GM12875 (cell line): Measurements from ENCODE around the gene COL1A1.

Experiments used
- H3K4me3 ChIP-seq: one replicate; pipeline ENCODE4 v1.5.1; 2011; ENCODE audit warnings: low read depth, low read length, control low read depth
- CTCF ChIP-seq: IDR thresholded peaks from 2 replicates; pipeline ENCODE4 v1.5.1; 2011; ENCODE audit warnings: low read depth, mild to moderate bottlenecking, control low read depth, inconsistent platforms, low read length, moderate library complexity, borderline replicate concordance; ENCODE audit not compliant: insufficient read depth

The COL1A1 gene

GRCh38 chr17:50151937-50152547 is 49.4 kb downstream of the COL1A1 start:
- no peak for TF ChIP-seq CTCF
- peak overlapping the region; percentile 65 for H3K4me3 ChIP-seq

- peak; percentile 82 for TF ChIP-seq CTCF
- peak overlapping the region; percentile 85 for H3K4me3 ChIP-seq
Observed at GRCh38 chr17:50151041-50151936, 50.1 kb downstream of the COL1A1 start.

- peak within 1 kb of the TSS; percentile 85 for H3K4me3 ChIP-seq
- no peak for TF ChIP-seq CTCF
Observed at GRCh38 chr17:50150354-50151040, 50.9 kb downstream of the COL1A1 start, which contains the start of gene PPP1R9B. TSS of gene PPP1R9B (minus strand) at chr17:50150677. CDS start at chr17:50150513, 164 bp downstream.

- H3K4me3 ChIP-seq, result peak overlapping the region; percentile 85
- 0 out of 2 replicates have a peak, but pooled peaks have one; percentile 14 for TF ChIP-seq CTCF
Observed at GRCh38 chr17:50149417-50150353, 51.7 kb downstream of the COL1A1 start.

- no peak for TF ChIP-seq CTCF
- H3K4me3 ChIP-seq, result peak overlapping the region; percentile 85
Observed at GRCh38 chr17:50149091-50149416, 52.4 kb downstream of the COL1A1 start.
